ENCODE results near the gene SAV1. TPM values are rescaled to one million over a fixed set of nuclear protein-coding genes. Genes with fewer than 3 reads are reported as not detected.

Gene SAV1
- total RNA-seq, 1 donor from 2014 or later, result 16.7 TPM

DNA sequence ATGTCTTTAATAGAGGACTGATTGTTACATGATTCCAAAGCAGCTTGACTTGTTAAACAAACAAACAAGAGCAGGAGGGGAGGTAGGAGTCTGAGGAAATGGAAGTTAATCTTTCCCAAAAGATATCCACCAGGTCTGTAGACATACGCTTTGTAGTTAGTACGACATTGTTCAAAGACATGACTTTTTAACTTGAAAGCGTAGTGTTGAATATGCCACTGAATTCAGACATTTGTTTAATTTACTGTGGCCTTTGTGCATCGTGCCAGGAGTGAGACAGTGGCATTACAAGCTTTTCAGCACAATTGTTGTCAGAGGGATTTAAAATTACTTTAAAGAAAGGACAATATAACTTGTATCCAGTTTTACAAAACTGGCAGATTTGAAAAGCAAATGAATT, 53.0 kb downstream of the SAV1 start:
- Histone ChIP-seq H3K9me3 (ENCODE audit: control insufficient read depth in 3 of 3, low read length in 3 of 3) (no peaks in the 10 kb centered on the region), H3K27me3 (ENCODE audit: control insufficient read depth in 3 of 3, insufficient read depth in 3 of 3, low read length in 3 of 3) (no peaks in the 10 kb centered on the region), H3K4me1 (ENCODE audit: control insufficient read depth in 3 of 3, insufficient read depth in 3 of 3, low read length in 3 of 3) (peaks cover 0 to 4% (median 4%) of the 10 kb centered on the region in 3 donors), H3K27ac (ENCODE audit: low read depth, low read length) (no peak overlapping the region), H3K36me3 (ENCODE audit: control insufficient read depth in 3 of 3, insufficient read depth in 3 of 3, low read length in 3 of 3) (peaks cover 0 to 2% (median 0%) of the 10 kb centered on the region in 3 donors), H3K9ac (ENCODE audit: low read depth in 1 of 3, low read length in 3 of 3) (no peak overlapping the region), H3K4me3 (ENCODE audit: low read length in 3 of 3) (no peak overlapping the region)

DNA sequence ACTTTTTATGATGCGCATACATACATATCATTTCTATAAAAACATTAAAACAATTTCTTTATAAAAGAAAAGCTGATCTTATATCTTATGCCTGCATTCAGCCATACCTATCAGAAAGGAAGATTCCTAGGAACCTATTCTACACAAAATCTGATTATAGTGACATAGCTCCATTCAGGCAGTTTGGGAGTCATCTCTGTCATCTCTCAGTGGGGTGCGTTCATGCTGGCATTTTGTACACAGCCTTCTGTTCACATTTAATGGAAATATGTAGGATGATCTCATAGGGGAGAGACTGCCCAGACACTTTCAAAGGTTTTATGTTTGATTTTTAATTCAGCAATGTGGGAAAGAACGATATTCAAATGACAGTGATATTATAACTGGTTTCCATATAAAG, 55.3 kb downstream of the SAV1 start:
- H3K4me1 ChIP-seq (ENCODE audit: control insufficient read depth in 3 of 3, insufficient read depth in 3 of 3, low read length in 3 of 3), result peaks cover 0 to 4% (median 4%) of the 10 kb centered on the region in 3 donors
- no peak overlapping the region for H3K4me3 ChIP-seq (ENCODE audit: low read length in 3 of 3)
- no peaks in the 10 kb centered on the region for H3K9me3 ChIP-seq (ENCODE audit: control insufficient read depth in 3 of 3, low read length in 3 of 3)
- H3K36me3 ChIP-seq (ENCODE audit: control insufficient read depth in 3 of 3, insufficient read depth in 3 of 3, low read length in 3 of 3), result peaks cover 0 to 2% (median 0%) of the 10 kb centered on the region in 3 donors
- no peak overlapping the region for H3K27ac ChIP-seq (ENCODE audit: low read depth, low read length)
- no peaks in the 10 kb centered on the region for H3K27me3 ChIP-seq (ENCODE audit: control insufficient read depth in 3 of 3, insufficient read depth in 3 of 3, low read length in 3 of 3)
- no peak overlapping the region for H3K9ac ChIP-seq (ENCODE audit: low read depth in 1 of 3, low read length in 3 of 3)

DNA sequence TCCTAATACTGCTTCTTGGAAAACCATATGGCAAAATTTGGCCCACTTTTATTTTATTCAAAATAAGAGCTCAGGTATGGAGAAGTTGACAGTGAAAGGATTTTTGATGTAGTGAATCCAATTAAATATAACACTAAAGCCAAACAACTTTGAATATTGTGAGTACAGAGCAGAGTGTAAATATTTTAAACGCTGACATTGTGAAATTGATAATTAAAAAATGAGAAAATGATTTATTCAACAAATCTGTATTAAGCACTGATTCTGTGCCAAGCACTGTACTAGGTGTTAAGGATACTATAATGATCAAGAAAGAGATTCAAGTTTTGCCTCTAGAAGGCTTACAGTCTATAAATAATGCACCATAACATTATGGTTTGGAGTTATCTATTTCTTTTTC, 57.6 kb downstream of the SAV1 start:
- H3K9ac ChIP-seq (ENCODE audit: low read depth in 1 of 3, low read length in 3 of 3), result no peak overlapping the region
- H3K36me3 ChIP-seq (ENCODE audit: control insufficient read depth in 3 of 3, insufficient read depth in 3 of 3, low read length in 3 of 3), result no peaks in the 10 kb centered on the region
- H3K27me3 ChIP-seq (ENCODE audit: control insufficient read depth in 3 of 3, insufficient read depth in 3 of 3, low read length in 3 of 3), result no peaks in the 10 kb centered on the region
- H3K4me1 ChIP-seq (ENCODE audit: control insufficient read depth in 3 of 3, insufficient read depth in 3 of 3, low read length in 3 of 3), result peaks cover 0 to 4% (median 4%) of the 10 kb centered on the region in 3 donors
- no peaks in the 10 kb centered on the region for H3K9me3 ChIP-seq (ENCODE audit: control insufficient read depth in 3 of 3, low read length in 3 of 3)
- no peak overlapping the region for H3K4me3 ChIP-seq (ENCODE audit: low read length in 3 of 3)
- no peak overlapping the region for H3K27ac ChIP-seq (ENCODE audit: low read depth, low read length)

DNA sequence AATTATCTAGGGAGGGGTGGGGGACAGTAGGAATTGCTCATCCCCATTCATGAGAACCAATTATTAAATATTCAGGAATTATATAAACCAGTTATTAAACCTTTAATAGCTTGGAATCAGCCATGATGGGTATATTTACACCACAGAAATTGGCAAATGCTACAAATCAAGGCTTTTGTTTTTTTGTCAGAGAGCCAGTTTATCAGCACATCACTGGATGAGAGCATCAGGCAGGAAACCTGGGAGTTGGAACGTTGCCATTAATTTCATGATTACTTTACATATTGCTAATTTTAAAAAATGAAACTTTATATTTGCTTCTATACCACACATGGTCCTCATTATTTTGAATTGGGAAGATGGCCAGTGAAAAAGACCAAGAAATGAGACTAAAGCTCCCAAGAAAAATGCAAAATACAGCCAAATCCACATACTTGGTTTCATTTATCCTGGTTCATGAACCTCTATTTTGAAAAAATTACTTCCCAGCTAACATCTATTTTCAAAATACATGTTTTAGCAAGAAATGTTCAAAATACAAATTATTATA, 59.7 kb downstream of the SAV1 start:
- Histone ChIP-seq H3K9me3 (ENCODE audit: control insufficient read depth in 3 of 3, low read length in 3 of 3) (no peaks in the 10 kb centered on the region), H3K4me1 (ENCODE audit: control insufficient read depth in 3 of 3, insufficient read depth in 3 of 3, low read length in 3 of 3) (peaks cover 0 to 4% (median 4%) of the 10 kb centered on the region in 3 donors), H3K36me3 (ENCODE audit: control insufficient read depth in 3 of 3, insufficient read depth in 3 of 3, low read length in 3 of 3) (no peaks in the 10 kb centered on the region), H3K27ac (ENCODE audit: low read depth, low read length) (no peak overlapping the region), H3K27me3 (ENCODE audit: control insufficient read depth in 3 of 3, insufficient read depth in 3 of 3, low read length in 3 of 3) (no peaks in the 10 kb centered on the region), H3K4me3 (ENCODE audit: low read length in 3 of 3) (no peak overlapping the region), H3K9ac (ENCODE audit: low read depth in 1 of 3, low read length in 3 of 3) (no peak overlapping the region)

DNA sequence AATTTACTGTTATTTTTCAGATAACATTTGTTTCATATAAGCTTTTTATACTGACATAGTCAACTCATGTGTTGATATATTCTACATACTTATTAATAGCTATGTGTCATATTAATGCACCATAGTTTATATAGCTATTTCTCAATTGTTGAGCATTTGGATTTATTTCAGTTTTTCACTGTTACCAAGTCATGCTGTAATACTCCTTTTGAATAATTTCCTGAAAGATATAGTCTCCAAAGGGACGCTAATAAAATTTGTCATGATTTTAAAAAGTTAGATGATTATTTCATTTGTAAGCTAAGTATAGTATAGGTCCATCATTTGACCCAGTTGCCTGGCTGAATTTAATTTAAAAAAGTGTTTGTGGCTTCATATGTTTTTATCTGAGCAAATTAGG, 60.3 kb downstream of the SAV1 start:
- Histone ChIP-seq H3K4me1 (ENCODE audit: control insufficient read depth in 3 of 3, insufficient read depth in 3 of 3, low read length in 3 of 3) (peaks cover 0 to 4% (median 4%) of the 10 kb centered on the region in 3 donors), H3K4me3 (ENCODE audit: low read length in 3 of 3) (no peak overlapping the region), H3K9ac (ENCODE audit: low read depth in 1 of 3, low read length in 3 of 3) (no peak overlapping the region), H3K27me3 (ENCODE audit: control insufficient read depth in 3 of 3, insufficient read depth in 3 of 3, low read length in 3 of 3) (no peaks in the 10 kb centered on the region), H3K27ac (ENCODE audit: low read depth, low read length) (no peak overlapping the region), H3K9me3 (ENCODE audit: control insufficient read depth in 3 of 3, low read length in 3 of 3) (no peaks in the 10 kb centered on the region), H3K36me3 (ENCODE audit: control insufficient read depth in 3 of 3, insufficient read depth in 3 of 3, low read length in 3 of 3) (no peaks in the 10 kb centered on the region)

DNA sequence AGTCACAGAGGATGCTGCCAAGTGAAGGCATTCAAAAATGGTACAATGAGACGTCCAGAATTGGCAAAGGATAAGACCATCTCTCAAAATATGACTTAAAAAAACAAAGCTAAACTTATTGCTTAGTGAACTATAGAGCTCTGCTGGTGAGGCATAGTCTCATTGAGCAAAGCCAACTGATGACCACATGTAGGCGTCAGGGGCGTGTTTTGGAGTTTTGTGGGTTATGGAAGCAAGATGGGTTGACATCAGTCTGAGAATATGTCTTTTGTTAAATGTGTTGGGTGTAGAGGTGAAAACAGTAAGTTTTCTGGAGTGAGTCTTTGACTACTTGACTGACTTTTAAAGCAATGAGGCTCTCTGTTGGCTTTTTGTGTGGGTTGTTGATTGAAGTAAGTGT, 60.9 kb downstream of the SAV1 start:
- H3K27ac ChIP-seq (ENCODE audit: low read depth, low read length), result no peak overlapping the region
- no peaks in the 10 kb centered on the region for H3K27me3 ChIP-seq (ENCODE audit: control insufficient read depth in 3 of 3, insufficient read depth in 3 of 3, low read length in 3 of 3)
- no peak overlapping the region for H3K9ac ChIP-seq (ENCODE audit: low read depth in 1 of 3, low read length in 3 of 3)
- no peak overlapping the region for H3K4me3 ChIP-seq (ENCODE audit: low read length in 3 of 3)
- no peaks in the 10 kb centered on the region for H3K36me3 ChIP-seq (ENCODE audit: control insufficient read depth in 3 of 3, insufficient read depth in 3 of 3, low read length in 3 of 3)
- H3K4me1 ChIP-seq (ENCODE audit: control insufficient read depth in 3 of 3, insufficient read depth in 3 of 3, low read length in 3 of 3), result peaks cover 0 to 4% (median 4%) of the 10 kb centered on the region in 3 donors
- no peaks in the 10 kb centered on the region for H3K9me3 ChIP-seq (ENCODE audit: control insufficient read depth in 3 of 3, low read length in 3 of 3)

DNA sequence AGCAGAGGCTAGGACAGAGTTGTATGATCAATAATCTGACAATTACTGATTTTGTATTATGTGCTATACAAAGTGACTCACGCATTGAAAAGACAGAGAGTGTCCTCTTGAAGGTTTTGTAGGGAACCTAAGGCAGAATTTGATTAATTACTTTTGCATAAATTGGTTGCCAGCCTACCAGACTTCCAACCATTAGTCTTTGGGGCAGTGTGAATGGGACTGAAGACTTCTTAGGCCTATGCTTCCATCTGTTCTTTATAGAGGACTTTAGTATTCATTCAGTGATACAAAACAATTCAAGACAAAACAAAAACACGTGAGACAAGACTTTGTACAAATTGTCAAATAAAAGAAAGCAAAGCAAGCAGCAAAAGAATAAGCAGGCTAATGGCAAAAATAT, 61.6 kb downstream of the SAV1 start:
- H3K36me3 ChIP-seq (ENCODE audit: control insufficient read depth in 3 of 3, insufficient read depth in 3 of 3, low read length in 3 of 3), result no peaks in the 10 kb centered on the region
- no peak overlapping the region for H3K9ac ChIP-seq (ENCODE audit: low read depth in 1 of 3, low read length in 3 of 3)
- peaks cover 0 to 4% (median 4%) of the 10 kb centered on the region in 3 donors for H3K4me1 ChIP-seq (ENCODE audit: control insufficient read depth in 3 of 3, insufficient read depth in 3 of 3, low read length in 3 of 3)
- H3K27ac ChIP-seq (ENCODE audit: low read depth, low read length), result no peak overlapping the region
- no peaks in the 10 kb centered on the region for H3K9me3 ChIP-seq (ENCODE audit: control insufficient read depth in 3 of 3, low read length in 3 of 3)
- H3K4me3 ChIP-seq (ENCODE audit: low read length in 3 of 3), result no peak overlapping the region
- no peaks in the 10 kb centered on the region for H3K27me3 ChIP-seq (ENCODE audit: control insufficient read depth in 3 of 3, insufficient read depth in 3 of 3, low read length in 3 of 3)

DNA sequence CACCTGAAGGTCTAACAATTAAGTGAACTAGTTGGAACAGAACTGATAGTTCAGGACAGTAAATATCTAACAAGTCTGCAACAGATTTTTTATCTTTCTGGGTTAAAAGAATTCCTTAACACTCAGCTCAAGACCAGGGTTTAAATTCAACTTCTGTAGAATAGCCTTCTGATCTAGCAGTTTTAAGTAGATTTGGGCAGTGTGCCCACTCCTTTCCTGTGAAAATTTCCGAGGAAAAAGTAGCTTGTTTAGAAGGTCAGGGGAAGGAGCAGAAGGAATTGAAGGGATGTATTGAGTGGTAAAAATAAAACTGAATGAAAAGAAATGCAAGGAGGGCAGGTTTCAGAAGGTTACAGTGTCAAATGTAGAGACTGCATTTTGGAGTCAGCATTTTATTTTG, 62.3 kb downstream of the SAV1 start:
- Histone ChIP-seq H3K9ac (ENCODE audit: low read depth in 1 of 3, low read length in 3 of 3) (no peak overlapping the region), H3K4me3 (ENCODE audit: low read length in 3 of 3) (no peak overlapping the region), H3K4me1 (ENCODE audit: control insufficient read depth in 3 of 3, insufficient read depth in 3 of 3, low read length in 3 of 3) (peaks cover 0 to under 1% (median under 1%) of the 10 kb centered on the region in 3 donors), H3K27ac (ENCODE audit: low read depth, low read length) (no peak overlapping the region), H3K27me3 (ENCODE audit: control insufficient read depth in 3 of 3, insufficient read depth in 3 of 3, low read length in 3 of 3) (no peaks in the 10 kb centered on the region), H3K9me3 (ENCODE audit: control insufficient read depth in 3 of 3, low read length in 3 of 3) (no peaks in the 10 kb centered on the region), H3K36me3 (ENCODE audit: control insufficient read depth in 3 of 3, insufficient read depth in 3 of 3, low read length in 3 of 3) (no peaks in the 10 kb centered on the region)

DNA sequence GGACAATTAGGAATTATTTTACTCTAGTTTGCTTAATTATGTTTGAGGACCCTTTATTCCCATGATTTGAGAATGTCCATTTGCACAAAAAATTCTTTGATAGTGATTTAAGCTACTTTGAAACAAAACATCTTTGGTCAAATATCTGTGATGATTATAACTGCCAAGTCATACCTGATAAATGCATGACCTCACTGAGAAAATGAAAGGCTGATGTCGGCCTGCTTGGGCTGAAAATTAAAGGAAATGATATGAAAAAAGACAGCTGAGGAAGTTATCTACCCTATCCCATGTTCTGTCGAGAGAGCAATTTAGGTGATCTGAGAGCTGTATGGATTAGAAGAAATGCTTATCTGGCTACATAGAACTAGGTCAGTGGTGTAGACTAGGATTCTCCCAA, 64.5 kb downstream of the SAV1 start:
- H3K9ac ChIP-seq (ENCODE audit: low read depth in 1 of 3, low read length in 3 of 3), result no peak overlapping the region
- no peak overlapping the region for H3K27ac ChIP-seq (ENCODE audit: low read depth, low read length)
- H3K9me3 ChIP-seq (ENCODE audit: control insufficient read depth in 3 of 3, low read length in 3 of 3), result no peaks in the 10 kb centered on the region
- H3K36me3 ChIP-seq (ENCODE audit: control insufficient read depth in 3 of 3, insufficient read depth in 3 of 3, low read length in 3 of 3), result no peaks in the 10 kb centered on the region
- no peak overlapping the region for H3K4me3 ChIP-seq (ENCODE audit: low read length in 3 of 3)
- no peaks in the 10 kb centered on the region for H3K27me3 ChIP-seq (ENCODE audit: control insufficient read depth in 3 of 3, insufficient read depth in 3 of 3, low read length in 3 of 3)
- H3K4me1 ChIP-seq (ENCODE audit: control insufficient read depth in 3 of 3, insufficient read depth in 3 of 3, low read length in 3 of 3), result no peaks in the 10 kb centered on the region

DNA sequence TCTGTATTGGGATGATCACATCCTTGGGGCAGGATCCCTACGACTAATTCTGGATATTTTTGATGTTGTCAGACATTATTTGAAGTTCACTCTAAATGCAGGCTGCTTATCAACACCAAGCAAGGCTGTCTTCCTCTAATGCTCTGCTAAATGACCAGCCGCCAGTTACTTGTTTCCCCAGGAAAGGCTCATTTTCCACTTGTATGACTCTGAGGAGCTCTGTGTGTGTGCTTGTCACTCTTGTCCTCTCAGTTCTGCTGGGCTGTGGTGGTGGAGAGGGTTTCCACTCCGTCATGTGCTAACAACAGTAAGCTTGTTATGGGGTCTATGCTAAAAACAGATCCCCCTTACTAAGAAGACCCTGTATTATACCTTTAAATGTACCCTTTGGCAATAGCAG, 66.1 kb downstream of the SAV1 start:
- no peak overlapping the region for H3K4me3 ChIP-seq (ENCODE audit: low read length in 3 of 3)
- no peaks in the 10 kb centered on the region for H3K9me3 ChIP-seq (ENCODE audit: control insufficient read depth in 3 of 3, low read length in 3 of 3)
- no peak overlapping the region for H3K9ac ChIP-seq (ENCODE audit: low read depth in 1 of 3, low read length in 3 of 3)

More for the DNA sequence above, 66.1 kb downstream of the SAV1 start:
- H3K27ac ChIP-seq (ENCODE audit: low read depth, low read length), result no peak overlapping the region
- no peaks in the 10 kb centered on the region for H3K4me1 ChIP-seq (ENCODE audit: control insufficient read depth in 3 of 3, insufficient read depth in 3 of 3, low read length in 3 of 3)
- H3K36me3 ChIP-seq (ENCODE audit: control insufficient read depth in 3 of 3, insufficient read depth in 3 of 3, low read length in 3 of 3), result no peaks in the 10 kb centered on the region
- H3K27me3 ChIP-seq (ENCODE audit: control insufficient read depth in 3 of 3, insufficient read depth in 3 of 3, low read length in 3 of 3), result no peaks in the 10 kb centered on the region
